ENCODE measurements around the gene CPSF3.

DNA sequence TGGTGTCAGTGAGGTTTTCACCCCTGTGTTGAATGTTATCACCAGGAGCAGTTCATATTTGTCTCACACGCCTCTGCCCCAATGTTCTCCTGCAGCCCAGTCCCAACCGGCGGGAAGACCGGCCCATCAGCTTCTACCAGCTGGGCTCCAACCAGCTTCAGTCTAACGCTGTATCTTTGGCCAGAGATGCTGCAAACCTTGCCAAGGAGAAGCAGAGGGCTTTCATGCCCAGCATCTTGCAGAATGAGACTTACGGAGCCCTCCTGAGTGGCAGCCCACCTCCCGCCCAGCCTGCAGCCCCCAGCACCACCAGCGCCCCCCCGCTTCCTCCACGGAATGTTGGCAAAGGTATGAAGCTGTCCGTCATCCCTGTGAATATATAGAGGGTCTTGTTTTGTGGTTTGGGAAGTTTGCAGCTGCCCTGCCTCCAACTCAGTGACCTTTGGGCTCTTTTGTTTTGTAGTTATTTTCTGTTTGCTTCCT, 35.2 kb upstream of the CPSF3 start:
- TF ChIP-seq, protein P1, sequence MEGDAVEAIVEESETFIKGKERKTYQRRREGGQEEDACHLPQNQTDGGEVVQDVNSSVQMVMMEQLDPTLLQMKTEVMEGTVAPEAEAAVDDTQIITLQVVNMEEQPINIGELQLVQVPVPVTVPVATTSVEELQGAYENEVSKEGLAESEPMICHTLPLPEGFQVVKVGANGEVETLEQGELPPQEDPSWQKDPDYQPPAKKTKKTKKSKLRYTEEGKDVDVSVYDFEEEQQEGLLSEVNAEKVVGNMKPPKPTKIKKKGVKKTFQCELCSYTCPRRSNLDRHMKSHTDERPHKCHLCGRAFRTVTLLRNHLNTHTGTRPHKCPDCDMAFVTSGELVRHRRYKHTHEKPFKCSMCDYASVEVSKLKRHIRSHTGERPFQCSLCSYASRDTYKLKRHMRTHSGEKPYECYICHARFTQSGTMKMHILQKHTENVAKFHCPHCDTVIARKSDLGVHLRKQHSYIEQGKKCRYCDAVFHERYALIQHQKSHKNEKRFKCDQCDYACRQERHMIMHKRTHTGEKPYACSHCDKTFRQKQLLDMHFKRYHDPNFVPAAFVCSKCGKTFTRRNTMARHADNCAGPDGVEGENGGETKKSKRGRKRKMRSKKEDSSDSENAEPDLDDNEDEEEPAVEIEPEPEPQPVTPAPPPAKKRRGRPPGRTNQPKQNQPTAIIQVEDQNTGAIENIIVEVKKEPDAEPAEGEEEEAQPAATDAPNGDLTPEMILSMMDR (IDR thresholded peaks at IDR 0.05) = no peak
- no peak for TF ChIP-seq POLR2A (IDR thresholded peaks at IDR 0.05)
- TF ChIP-seq EP300 (IDR thresholded peaks at IDR 0.05) = no peak
